ENCODE data around the gene FXN.

GRCh38 chr9:69004836-69005235 is 30.7 kb upstream of the FXN start:
- TF ChIP-seq POLR2A (IDR thresholded peaks at IDR 0.05) (no peak), CTCF (IDR thresholded peaks at IDR 0.05) (no peak), EP300 (IDR thresholded peaks at IDR 0.05) (no peak)
